B cell (primary cell): Measurements from ENCODE around the gene DHX35.

Experiments
- EZH2 ChIP-seq: IDR thresholded peaks from 2 replicates; pipeline ENCODE4 v1.6.1; 2012; ENCODE audit warnings: borderline replicate concordance, low read depth, mild to moderate bottlenecking, moderate library complexity, low read length; ENCODE audit not compliant: insufficient read depth, poor library complexity, severe bottlenecking
- TF ChIP-seq, protein P1 (sequence below): fragments of 200-600 bp; IDR thresholded peaks from one replicate; pipeline ENCODE4 v1.8.0; 2022; ENCODE audit warnings: antibody characterized with exemption, mild to moderate bottlenecking

DNA sequence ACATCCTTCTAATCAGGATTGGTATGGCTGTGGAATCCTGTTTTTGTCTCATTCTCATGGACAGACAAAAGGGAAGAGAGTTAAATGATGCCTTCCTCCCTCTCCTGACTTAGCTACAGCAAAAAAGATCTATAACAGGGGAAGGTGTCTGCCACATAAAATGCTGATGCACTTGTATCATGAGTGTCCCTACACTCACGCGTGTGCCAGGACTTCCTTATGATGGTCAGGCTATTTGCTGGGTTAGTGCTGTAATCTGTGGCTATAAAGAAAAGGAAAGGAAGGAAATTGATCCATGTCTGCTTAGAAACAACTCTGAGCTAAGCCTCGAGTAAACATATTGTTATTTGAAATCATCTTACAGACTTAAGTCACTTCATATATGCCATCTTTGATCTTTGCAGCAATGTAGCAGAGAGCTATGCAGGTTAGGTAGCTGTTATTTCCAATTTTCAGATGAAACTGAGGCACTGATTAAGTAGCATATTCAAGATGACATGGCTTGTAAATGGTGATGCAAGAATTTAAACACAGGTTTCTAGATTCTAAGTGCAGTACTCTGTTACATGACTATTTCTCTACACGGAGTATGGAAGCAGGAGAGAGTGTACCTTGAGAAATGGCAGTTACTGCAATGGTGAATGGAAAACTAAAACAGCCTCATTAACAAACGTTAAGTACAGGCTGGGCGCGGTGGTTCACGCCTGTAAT is 8.4 kb upstream of the DHX35 start:
- TF ChIP-seq, protein P1, sequence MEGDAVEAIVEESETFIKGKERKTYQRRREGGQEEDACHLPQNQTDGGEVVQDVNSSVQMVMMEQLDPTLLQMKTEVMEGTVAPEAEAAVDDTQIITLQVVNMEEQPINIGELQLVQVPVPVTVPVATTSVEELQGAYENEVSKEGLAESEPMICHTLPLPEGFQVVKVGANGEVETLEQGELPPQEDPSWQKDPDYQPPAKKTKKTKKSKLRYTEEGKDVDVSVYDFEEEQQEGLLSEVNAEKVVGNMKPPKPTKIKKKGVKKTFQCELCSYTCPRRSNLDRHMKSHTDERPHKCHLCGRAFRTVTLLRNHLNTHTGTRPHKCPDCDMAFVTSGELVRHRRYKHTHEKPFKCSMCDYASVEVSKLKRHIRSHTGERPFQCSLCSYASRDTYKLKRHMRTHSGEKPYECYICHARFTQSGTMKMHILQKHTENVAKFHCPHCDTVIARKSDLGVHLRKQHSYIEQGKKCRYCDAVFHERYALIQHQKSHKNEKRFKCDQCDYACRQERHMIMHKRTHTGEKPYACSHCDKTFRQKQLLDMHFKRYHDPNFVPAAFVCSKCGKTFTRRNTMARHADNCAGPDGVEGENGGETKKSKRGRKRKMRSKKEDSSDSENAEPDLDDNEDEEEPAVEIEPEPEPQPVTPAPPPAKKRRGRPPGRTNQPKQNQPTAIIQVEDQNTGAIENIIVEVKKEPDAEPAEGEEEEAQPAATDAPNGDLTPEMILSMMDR, result no peak
- no peak for TF ChIP-seq EZH2
